ENCODE results near the gene ZFYVE27. TPM values are rescaled to one million over a fixed set of nuclear protein-coding genes. Genes with fewer than 3 reads are reported as not detected.

Gene ZFYVE27
- total and polyA plus RNA-seq, 2 donors = 13.8 to 23.7 TPM

- H3K4me1 ChIP-seq (ENCODE audit: control insufficient read depth in 2 of 2, insufficient read depth in 2 of 2, low read length in 2 of 2) = peaks cover 0 to 12% of the 10 kb centered on the region in 2 donors
- 73% methylated on average over 6 of the region's 6 CpGs for WGBS
- H3K36me3 ChIP-seq (ENCODE audit: control insufficient read depth in 2 of 2, insufficient read depth in 2 of 2, low read length in 1 of 2) = no peaks in the 10 kb centered on the region
- no peaks in the 10 kb centered on the region for H3K9me3 ChIP-seq (ENCODE audit: control insufficient read depth in 2 of 2, insufficient read depth in 1 of 2, low read length in 1 of 2)
- H3K27ac ChIP-seq (ENCODE audit: low read depth in 1 of 2, low read length in 1 of 2) = no peak overlapping the region
- no peak overlapping the region for H3K4me3 ChIP-seq (ENCODE audit: low read length in 2 of 2)
- peaks cover 0 to 22% of the 10 kb centered on the region in 2 donors for H3K27me3 ChIP-seq (ENCODE audit: control insufficient read depth in 2 of 2, insufficient read depth in 1 of 2, low read length in 1 of 2)
- DNase-seq (ENCODE audit: low read depth in 6 of 9, low spot score in 9 of 9) = no peak
Observed at GRCh38 chr10:97789770-97790397, 53.0 kb downstream of the ZFYVE27 start.

- H3K9me3 ChIP-seq (ENCODE audit: control insufficient read depth in 2 of 2, insufficient read depth in 1 of 2, low read length in 1 of 2) = no peaks in the 10 kb centered on the region
- no peak overlapping the region for H3K27ac ChIP-seq (ENCODE audit: low read depth in 1 of 2, low read length in 1 of 2)
- H3K27me3 ChIP-seq (ENCODE audit: control insufficient read depth in 2 of 2, insufficient read depth in 1 of 2, low read length in 1 of 2) = peaks cover 0 to 19% of the 10 kb centered on the region in 2 donors
- WGBS = 38% methylated on average over 13 of the region's 13 CpGs
- peak in 6 of 9 donors; percentile 25 to 68 (median 50) for DNase-seq (ENCODE audit: low read depth in 6 of 9, low spot score in 9 of 9)
- no peak overlapping the region for H3K4me3 ChIP-seq (ENCODE audit: low read length in 2 of 2)
- no peaks in the 10 kb centered on the region for H3K36me3 ChIP-seq (ENCODE audit: control insufficient read depth in 2 of 2, insufficient read depth in 2 of 2, low read length in 1 of 2)
- H3K4me1 ChIP-seq (ENCODE audit: control insufficient read depth in 2 of 2, insufficient read depth in 2 of 2, low read length in 2 of 2) = peaks cover 0 to 12% of the 10 kb centered on the region in 2 donors
Observed at GRCh38 chr10:97791824-97792721, 55.1 kb downstream of the ZFYVE27 start.

- H3K27me3 ChIP-seq (ENCODE audit: control insufficient read depth in 2 of 2, insufficient read depth in 1 of 2, low read length in 1 of 2) = no peaks in the 10 kb centered on the region
- H3K4me3 ChIP-seq (ENCODE audit: low read length in 2 of 2) = no peak overlapping the region
- H3K27ac ChIP-seq (ENCODE audit: low read depth in 1 of 2, low read length in 1 of 2) = no peak overlapping the region
- H3K4me1 ChIP-seq (ENCODE audit: control insufficient read depth in 2 of 2, insufficient read depth in 2 of 2, low read length in 2 of 2) = peaks cover 0 to 4% of the 10 kb centered on the region in 2 donors
- peaks cover 0 to 7% of the 10 kb centered on the region in 2 donors for H3K9me3 ChIP-seq (ENCODE audit: control insufficient read depth in 2 of 2, insufficient read depth in 1 of 2, low read length in 1 of 2)
- 80% methylated on average over 4 of the region's 4 CpGs for WGBS
- DNase-seq (ENCODE audit: low read depth in 6 of 9, low spot score in 9 of 9) = no peak
- H3K36me3 ChIP-seq (ENCODE audit: control insufficient read depth in 2 of 2, insufficient read depth in 2 of 2, low read length in 1 of 2) = no peaks in the 10 kb centered on the region
Observed at GRCh38 chr10:97795886-97796285, 59.0 kb downstream of the ZFYVE27 start.

- Histone ChIP-seq H3K4me1 (ENCODE audit: control insufficient read depth in 2 of 2, insufficient read depth in 2 of 2, low read length in 2 of 2) (peaks cover 0 to 4% of the 10 kb centered on the region in 2 donors), H3K9me3 (ENCODE audit: control insufficient read depth in 2 of 2, insufficient read depth in 1 of 2, low read length in 1 of 2) (peaks cover 0 to 7% of the 10 kb centered on the region in 2 donors), H3K36me3 (ENCODE audit: control insufficient read depth in 2 of 2, insufficient read depth in 2 of 2, low read length in 1 of 2) (no peaks in the 10 kb centered on the region), H3K27ac (ENCODE audit: low read depth in 1 of 2, low read length in 1 of 2) (no peak overlapping the region), H3K27me3 (ENCODE audit: control insufficient read depth in 2 of 2, insufficient read depth in 1 of 2, low read length in 1 of 2) (peaks cover 0 to 5% of the 10 kb centered on the region in 2 donors), H3K4me3 (ENCODE audit: low read length in 2 of 2) (no peak overlapping the region)
- peak in 1 of 9 donors; percentile 40 for DNase-seq (ENCODE audit: low read depth in 6 of 9, low spot score in 9 of 9)
- 27% methylated on average over 3 of the region's 3 CpGs for WGBS
Observed at GRCh38 chr10:97796651-97797050, 59.7 kb downstream of the ZFYVE27 start.

GRCh38 chr10:97798958-97799610 is 62.2 kb downstream of the ZFYVE27 start:
- no peak for DNase-seq (ENCODE audit: low read depth in 6 of 9, low spot score in 9 of 9)
- 92% methylated on average over 1 of the region's 1 CpG for WGBS
- no peak overlapping the region for H3K4me3 ChIP-seq (ENCODE audit: low read length in 2 of 2)
- H3K36me3 ChIP-seq (ENCODE audit: control insufficient read depth in 2 of 2, insufficient read depth in 2 of 2, low read length in 1 of 2) = no peaks in the 10 kb centered on the region
- H3K4me1 ChIP-seq (ENCODE audit: control insufficient read depth in 2 of 2, insufficient read depth in 2 of 2, low read length in 2 of 2) = no peaks in the 10 kb centered on the region
- peaks cover 0 to 5% of the 10 kb centered on the region in 2 donors for H3K27me3 ChIP-seq (ENCODE audit: control insufficient read depth in 2 of 2, insufficient read depth in 1 of 2, low read length in 1 of 2)
- H3K27ac ChIP-seq (ENCODE audit: low read depth in 1 of 2, low read length in 1 of 2) = no peak overlapping the region
- H3K9me3 ChIP-seq (ENCODE audit: control insufficient read depth in 2 of 2, insufficient read depth in 1 of 2, low read length in 1 of 2) = peaks cover 0 to 7% of the 10 kb centered on the region in 2 donors

- no peak for DNase-seq (ENCODE audit: low read depth in 6 of 9, low spot score in 9 of 9)
- WGBS = 97% methylated on average over 9 of the region's 9 CpGs
- no peak overlapping the region for H3K27ac ChIP-seq (ENCODE audit: low read depth in 1 of 2, low read length in 1 of 2)
- H3K27me3 ChIP-seq (ENCODE audit: control insufficient read depth in 2 of 2, insufficient read depth in 1 of 2, low read length in 1 of 2) = peaks cover 0 to 5% of the 10 kb centered on the region in 2 donors
- H3K9me3 ChIP-seq (ENCODE audit: control insufficient read depth in 2 of 2, insufficient read depth in 1 of 2, low read length in 1 of 2) = peaks cover 0 to 7% of the 10 kb centered on the region in 2 donors
- H3K36me3 ChIP-seq (ENCODE audit: control insufficient read depth in 2 of 2, insufficient read depth in 2 of 2, low read length in 1 of 2) = no peaks in the 10 kb centered on the region
- H3K4me3 ChIP-seq (ENCODE audit: low read length in 2 of 2) = no peak overlapping the region
- H3K4me1 ChIP-seq (ENCODE audit: control insufficient read depth in 2 of 2, insufficient read depth in 2 of 2, low read length in 2 of 2) = no peaks in the 10 kb centered on the region
Observed at GRCh38 chr10:97800474-97800873, 63.5 kb downstream of the ZFYVE27 start.

GRCh38 chr10:97801422-97801821 is 64.5 kb downstream of the ZFYVE27 start:
- 83% methylated on average over 5 of the region's 5 CpGs for WGBS
- DNase-seq (ENCODE audit: low read depth in 6 of 9, low spot score in 9 of 9) = no peak
- Histone ChIP-seq H3K36me3 (ENCODE audit: control insufficient read depth in 2 of 2, insufficient read depth in 2 of 2, low read length in 1 of 2) (no peaks in the 10 kb centered on the region), H3K4me1 (ENCODE audit: control insufficient read depth in 2 of 2, insufficient read depth in 2 of 2, low read length in 2 of 2) (no peaks in the 10 kb centered on the region), H3K4me3 (ENCODE audit: low read length in 2 of 2) (no peak overlapping the region), H3K27ac (ENCODE audit: low read depth in 1 of 2, low read length in 1 of 2) (no peak overlapping the region), H3K9me3 (ENCODE audit: control insufficient read depth in 2 of 2, insufficient read depth in 1 of 2, low read length in 1 of 2) (peaks cover 0 to 7% of the 10 kb centered on the region in 2 donors), H3K27me3 (ENCODE audit: control insufficient read depth in 2 of 2, insufficient read depth in 1 of 2, low read length in 1 of 2) (peaks cover 0 to 7% of the 10 kb centered on the region in 2 donors)

GRCh38 chr10:97805096-97805884 is 68.4 kb downstream of the ZFYVE27 start:
- Histone ChIP-seq H3K4me1 (ENCODE audit: control insufficient read depth in 2 of 2, insufficient read depth in 2 of 2, low read length in 2 of 2) (no peaks in the 10 kb centered on the region), H3K27ac (ENCODE audit: low read depth in 1 of 2, low read length in 1 of 2) (no peak overlapping the region), H3K4me3 (ENCODE audit: low read length in 2 of 2) (no peak overlapping the region), H3K27me3 (ENCODE audit: control insufficient read depth in 2 of 2, insufficient read depth in 1 of 2, low read length in 1 of 2) (peaks cover 0 to 7% of the 10 kb centered on the region in 2 donors), H3K36me3 (ENCODE audit: control insufficient read depth in 2 of 2, insufficient read depth in 2 of 2, low read length in 1 of 2) (no peaks in the 10 kb centered on the region), H3K9me3 (ENCODE audit: control insufficient read depth in 2 of 2, insufficient read depth in 1 of 2, low read length in 1 of 2) (no peaks in the 10 kb centered on the region)
- DNase-seq (ENCODE audit: low read depth in 6 of 9, low spot score in 9 of 9) = no peak
- 89% methylated on average over 12 of the region's 12 CpGs for WGBS

Data from thymus (tissue), 11 donors.